Measurements from ENCODE around the gene HIGD2A.

DNA sequence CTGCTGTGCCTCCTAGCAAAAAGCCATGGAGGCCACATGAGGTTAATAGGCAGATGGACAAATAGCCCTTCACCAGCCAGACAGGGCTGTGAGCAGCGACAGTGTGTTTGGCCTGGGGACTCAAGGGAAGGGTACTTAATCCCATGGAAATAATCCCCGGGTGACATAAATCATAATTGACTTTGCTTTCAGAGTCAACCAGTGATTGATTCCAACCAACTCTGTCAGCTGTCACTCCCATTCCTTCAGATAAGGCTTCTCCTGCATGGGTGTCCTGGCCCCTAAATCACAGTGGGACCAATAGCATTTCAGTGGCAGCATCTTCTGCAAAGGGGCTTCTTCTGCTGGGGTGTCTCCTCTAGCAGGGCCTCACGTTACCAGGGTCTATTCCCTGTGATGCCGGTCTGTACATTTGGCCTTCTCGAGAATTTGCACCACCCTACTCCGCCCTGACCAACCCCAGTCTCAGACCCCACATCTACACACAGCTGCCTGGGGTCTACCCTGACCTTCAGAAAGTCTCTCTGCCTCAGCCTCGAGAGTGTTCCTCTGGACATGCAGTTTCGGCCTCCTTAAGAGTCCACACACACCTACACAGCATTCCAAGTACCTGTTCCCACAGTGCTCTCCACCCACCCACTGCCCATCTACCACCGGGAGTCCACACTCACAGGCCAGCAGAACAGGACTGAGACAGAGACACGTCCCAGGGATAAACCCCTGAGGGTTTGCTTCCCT is 24.1 kb downstream of the HIGD2A start:
- no peak for TF ChIP-seq ZNF384 (IDR thresholded peaks at IDR 0.05; ENCODE audit: borderline replicate concordance, low read depth, low read length)
- TF ChIP-seq NFIC (IDR thresholded peaks at IDR 0.05; ENCODE audit: low read depth, low read length), result no peak
- TF ChIP-seq, protein P1, sequence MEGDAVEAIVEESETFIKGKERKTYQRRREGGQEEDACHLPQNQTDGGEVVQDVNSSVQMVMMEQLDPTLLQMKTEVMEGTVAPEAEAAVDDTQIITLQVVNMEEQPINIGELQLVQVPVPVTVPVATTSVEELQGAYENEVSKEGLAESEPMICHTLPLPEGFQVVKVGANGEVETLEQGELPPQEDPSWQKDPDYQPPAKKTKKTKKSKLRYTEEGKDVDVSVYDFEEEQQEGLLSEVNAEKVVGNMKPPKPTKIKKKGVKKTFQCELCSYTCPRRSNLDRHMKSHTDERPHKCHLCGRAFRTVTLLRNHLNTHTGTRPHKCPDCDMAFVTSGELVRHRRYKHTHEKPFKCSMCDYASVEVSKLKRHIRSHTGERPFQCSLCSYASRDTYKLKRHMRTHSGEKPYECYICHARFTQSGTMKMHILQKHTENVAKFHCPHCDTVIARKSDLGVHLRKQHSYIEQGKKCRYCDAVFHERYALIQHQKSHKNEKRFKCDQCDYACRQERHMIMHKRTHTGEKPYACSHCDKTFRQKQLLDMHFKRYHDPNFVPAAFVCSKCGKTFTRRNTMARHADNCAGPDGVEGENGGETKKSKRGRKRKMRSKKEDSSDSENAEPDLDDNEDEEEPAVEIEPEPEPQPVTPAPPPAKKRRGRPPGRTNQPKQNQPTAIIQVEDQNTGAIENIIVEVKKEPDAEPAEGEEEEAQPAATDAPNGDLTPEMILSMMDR (IDR thresholded peaks at IDR 0.05 in 2 of 3, conservative IDR thresholded peaks at IDR 0.05 in 1 of 3; ENCODE audit: control insufficient read depth in 2 of 3, extremely low read depth in 1 of 3, insufficient read depth in 1 of 3, low read depth in 3 of 3, low read length in 3 of 3), result no peak
- TF ChIP-seq, protein P2, sequence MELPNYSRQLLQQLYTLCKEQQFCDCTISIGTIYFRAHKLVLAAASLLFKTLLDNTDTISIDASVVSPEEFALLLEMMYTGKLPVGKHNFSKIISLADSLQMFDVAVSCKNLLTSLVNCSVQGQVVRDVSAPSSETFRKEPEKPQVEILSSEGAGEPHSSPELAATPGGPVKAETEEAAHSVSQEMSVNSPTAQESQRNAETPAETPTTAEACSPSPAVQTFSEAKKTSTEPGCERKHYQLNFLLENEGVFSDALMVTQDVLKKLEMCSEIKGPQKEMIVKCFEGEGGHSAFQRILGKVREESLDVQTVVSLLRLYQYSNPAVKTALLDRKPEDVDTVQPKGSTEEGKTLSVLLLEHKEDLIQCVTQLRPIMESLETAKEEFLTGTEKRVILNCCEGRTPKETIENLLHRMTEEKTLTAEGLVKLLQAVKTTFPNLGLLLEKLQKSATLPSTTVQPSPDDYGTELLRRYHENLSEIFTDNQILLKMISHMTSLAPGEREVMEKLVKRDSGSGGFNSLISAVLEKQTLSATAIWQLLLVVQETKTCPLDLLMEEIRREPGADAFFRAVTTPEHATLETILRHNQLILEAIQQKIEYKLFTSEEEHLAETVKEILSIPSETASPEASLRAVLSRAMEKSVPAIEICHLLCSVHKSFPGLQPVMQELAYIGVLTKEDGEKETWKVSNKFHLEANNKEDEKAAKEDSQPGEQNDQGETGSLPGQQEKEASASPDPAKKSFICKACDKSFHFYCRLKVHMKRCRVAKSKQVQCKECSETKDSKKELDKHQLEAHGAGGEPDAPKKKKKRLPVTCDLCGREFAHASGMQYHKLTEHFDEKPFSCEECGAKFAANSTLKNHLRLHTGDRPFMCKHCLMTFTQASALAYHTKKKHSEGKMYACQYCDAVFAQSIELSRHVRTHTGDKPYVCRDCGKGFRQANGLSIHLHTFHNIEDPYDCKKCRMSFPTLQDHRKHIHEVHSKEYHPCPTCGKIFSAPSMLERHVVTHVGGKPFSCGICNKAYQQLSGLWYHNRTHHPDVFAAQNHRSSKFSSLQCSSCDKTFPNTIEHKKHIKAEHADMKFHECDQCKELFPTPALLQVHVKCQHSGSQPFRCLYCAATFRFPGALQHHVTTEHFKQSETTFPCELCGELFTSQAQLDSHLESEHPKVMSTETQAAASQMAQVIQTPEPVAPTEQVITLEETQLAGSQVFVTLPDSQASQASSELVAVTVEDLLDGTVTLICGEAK (IDR thresholded peaks at IDR 0.05; ENCODE audit: borderline replicate concordance), result no peak
